Stimulated activated CD8-positive, alpha-beta memory T cell treated with anti-CD3 and anti-CD28 coated beads, Interleukin-12 subunit alpha, Interleukin-12 subunit beta, amount 100 ng/mL, for 4 hours (primary cell): ENCODE measurements around the gene IP6K3.
A peak's percentile ranks its signal among the peaks of the same experiment; 100 is the strongest.

Experiments
- DNase-seq: peaks from one replicate; pipeline ENCODE4 v3.0.0-alpha.2; 2020; ENCODE audit warnings: low read depth

The IP6K3 gene

DNA sequence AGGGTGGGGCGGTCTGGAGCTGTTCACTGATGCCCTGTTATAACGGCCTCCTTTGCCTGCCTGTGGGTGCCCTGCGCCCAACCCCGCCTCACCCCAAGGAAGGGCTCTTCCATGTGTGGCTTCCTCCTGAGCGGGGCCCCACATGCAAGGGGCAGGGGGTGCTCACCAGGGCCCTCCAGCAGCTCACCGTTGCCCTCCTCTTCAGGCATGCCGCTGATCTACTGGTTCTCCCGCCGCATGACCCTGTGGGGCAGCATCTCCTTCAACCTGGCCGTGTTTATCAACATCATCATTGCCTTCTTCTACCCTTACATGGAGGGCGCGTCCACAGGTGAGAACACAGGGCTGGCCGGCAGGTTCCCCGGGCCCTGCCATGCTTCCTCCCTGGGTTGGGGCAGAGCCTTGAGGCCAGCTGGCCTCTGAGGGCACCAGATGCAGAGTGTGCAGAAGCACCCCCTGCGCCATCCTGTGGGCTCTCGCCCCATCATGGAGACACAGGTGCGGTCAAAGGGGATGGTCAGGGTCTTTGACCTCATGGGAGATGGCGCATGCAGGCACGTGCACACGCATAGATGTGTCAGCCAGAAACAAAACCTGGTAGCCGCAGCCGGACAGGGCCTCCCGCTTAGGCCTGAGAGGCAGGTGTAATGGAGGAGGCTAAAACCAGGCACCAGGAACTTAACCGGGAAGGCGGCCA, 58.1 kb downstream of the IP6K3 start:
- no peak for DNase-seq

DNA sequence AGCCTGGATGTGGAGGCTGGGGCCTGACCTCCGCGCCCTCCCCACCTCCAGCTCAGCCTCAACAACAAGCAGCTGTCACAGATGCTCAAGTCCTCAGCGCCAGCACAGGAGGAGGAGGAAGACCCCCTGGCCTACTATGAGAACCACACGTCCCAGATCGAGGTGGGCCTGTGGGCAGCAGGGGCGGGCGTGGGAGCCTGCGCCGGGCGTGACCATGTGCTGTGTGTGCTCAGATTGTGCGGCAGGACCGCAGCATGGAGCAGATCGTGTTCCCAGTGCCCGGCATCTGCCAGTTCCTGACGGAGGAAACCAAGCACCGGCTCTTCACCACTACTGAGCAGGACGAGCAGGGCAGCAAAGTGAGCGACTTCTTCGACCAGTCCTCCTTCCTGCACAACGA, 58.7 kb downstream of the IP6K3 start:
- DNase-seq: no peak

DNA sequence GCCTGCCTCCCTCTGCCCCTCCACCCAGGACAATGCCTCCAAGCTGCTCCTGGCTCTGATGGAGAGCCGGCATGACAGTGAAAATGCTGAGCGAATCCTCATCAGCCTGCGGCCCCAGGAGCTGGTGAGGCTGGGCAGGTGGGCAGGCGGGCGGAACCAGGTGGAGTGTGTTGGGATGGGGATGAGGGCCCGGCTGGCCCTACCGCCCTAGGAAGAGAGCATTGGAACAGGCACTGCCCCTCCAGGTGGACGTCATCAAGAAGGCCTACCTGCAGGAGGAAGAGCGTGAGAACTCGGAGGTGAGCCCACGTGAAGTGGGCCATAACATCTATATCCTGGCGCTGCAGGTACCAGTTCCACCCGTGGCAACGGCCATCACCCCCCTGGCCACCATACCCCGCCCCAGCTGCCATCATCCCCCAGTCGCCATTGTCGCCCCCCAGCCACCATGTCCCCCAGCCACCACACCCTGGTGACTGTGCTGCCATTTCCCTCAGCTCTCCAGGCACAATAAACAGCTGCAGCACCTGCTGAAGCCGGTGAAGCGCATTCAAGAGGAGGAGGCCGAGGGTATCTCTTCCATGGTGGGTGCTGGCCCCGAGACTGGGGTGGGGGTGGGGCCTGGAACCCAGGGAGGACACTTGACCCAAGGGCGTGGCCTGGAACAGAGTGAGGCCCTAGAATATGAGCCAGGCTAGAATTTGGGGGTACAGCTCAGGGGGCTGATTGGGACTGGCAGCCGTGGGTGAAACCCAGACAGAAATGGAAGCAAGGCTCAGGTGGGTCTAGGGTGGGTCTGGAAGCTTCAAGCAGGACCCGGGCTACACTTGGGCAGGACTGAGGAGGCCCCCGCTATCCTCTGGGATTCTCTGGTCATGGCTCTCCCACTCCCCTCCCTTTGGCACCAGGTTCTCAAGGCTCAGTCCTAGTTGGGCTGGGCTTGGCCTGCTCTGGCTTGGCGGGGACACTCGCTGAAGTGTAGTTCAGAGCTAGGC, 59.4 kb downstream of the IP6K3 start:
- no peak for DNase-seq

DNA sequence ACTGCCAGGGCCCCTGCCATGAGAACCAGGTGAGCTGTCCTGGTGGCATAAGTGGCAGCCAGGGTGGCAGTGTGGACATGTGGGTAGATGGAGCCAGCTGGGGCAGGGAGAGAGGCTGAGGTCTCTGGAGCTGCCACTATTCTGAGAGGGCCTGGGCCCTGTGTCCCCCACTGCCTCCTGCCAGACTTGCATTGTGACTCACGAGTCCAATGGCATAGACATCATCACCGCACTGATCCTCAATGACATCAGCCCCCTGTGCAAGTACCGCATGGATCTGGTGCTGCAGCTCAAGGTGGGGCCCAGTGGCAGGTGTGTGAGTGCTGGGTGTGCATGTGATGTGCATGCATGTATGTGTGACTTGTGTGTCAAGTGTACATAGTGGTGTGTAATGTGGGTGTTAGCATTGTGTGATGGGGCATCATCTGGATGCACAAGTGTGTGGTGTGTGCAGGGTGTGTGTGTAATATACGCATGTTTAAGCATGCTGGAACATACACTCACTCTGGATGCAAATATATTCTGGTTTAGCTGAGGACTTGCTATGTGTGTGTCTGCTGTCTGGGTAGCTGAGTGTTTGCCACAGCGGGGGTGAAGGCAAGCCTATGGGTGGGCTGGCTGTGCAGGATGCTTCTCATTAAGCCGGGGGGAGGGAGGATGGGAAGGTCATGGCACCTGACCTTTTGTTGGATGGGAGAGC, 60.3 kb downstream of the IP6K3 start:
- no peak for DNase-seq

DNA sequence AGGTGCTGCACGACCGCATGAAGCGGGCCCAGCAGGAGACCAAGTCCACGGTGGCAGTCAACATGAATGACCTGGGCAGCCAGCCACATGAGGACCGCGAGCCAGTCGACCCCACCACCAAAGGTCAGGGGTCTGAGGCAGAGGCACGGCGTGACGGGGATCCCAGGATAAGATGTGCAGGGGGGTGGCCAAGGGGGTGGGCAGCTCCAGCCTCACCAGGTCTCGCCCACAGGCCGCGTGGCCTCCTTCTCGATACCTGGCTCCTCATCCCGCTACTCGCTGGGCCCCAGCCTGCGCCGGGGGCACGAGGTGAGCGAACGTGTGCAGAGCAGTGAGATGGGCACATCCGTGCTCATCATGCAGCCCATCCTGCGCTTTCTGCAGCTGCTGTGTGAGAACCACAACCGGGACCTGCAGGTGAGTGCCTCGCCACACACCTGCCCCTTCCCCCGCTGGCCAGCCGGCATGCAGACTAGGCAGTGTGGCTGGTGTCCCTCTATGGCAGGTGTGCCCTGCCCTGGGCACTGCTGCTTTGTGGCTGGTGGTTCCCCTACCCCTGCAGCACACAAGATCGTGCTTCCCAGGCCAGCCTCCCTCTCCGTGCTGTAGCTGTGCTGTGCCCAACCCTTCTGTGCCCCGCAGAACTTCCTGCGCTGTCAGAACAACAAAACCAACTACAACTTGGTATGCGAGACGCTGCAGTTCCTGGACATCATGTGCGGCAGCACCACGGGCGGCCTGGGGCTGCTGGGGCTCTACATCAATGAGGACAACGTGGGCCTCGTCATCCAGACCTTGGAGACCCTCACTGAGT, 61.1 kb downstream of the IP6K3 start:
- DNase-seq: no peak

DNA sequence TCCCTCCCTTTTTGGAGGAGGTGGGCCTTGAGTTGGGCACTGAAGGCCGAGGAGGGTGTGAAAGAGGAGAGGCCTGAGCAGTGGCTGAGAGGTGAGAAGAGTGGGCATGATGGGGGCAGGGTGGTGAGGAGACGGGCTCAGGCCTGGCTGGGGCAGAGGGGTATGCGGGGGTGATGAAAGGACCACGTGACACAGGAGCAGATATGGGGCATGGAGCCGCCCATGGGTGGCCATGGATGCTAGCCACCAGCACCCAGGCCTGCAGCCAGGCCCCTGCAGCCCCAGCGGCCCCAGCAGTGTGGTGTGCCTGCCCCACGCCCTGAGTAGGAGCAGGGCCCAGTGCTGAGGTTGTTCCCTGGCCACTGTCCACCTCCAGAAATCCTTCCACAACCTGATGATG, 61.7 kb downstream of the IP6K3 start:
- no peak for DNase-seq

DNA sequence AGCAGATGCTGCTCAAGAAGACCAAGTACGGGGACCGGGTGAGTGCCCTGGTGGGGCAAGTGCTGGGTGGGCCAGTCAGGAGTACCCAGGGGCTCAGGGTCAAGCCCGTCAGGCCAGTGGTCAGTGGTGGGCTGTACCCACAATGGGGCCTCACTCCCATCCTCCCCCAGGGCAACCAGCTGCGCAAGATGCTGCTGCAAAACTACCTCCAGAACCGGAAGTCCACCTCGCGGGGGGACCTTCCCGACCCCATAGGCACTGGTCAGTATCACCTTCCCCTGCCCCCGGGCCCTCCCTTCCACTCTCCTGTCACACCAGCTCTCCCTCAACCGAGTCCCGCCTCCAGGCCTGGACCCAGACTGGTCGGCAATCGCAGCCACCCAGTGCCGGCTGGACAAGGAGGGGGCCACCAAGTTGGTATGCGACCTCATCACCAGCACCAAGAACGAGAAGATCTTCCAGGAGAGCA, 62.2 kb downstream of the IP6K3 start:
- DNase-seq: no peak

DNA sequence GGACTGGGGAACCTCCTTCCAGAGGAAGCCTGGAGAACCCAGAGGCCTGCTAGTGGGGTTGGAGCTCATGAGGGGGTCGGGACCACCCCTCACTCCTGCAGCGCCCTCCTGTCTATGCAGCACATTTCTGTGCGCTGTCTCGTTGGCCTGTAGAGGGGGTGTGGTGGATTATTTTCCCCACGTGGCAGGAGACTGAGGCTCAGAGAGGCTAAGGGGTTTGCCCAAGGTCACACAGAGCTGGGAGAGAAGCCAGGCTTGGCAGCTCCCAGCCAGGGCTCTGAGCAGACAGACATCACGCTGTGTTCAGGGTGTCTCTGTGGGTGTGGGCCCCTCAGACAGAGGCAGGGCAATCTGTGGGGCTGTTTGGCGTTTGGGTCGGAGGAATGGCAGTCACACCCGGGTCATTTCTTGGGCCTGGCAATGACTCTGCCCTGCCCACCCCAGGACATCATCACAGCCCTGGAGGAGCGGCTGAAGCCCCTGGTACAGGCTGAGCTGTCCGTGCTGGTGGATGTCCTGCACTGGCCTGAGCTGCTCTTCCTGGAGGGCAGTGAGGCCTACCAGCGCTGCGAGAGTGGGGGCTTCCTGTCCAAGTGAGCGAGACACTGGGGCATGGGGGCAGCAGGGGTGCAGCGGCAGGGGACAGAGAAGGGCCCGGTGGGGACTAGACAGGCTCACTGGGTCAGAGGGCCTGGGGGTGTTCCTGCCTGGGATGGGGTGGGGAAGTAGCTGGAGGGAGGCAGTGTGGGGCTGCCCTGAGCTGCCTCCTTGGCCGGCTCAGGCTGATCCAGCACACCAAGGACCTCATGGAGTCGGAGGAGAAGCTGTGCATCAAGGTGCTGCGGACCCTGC, 62.9 kb downstream of the IP6K3 start:
- DNase-seq: no peak

DNA sequence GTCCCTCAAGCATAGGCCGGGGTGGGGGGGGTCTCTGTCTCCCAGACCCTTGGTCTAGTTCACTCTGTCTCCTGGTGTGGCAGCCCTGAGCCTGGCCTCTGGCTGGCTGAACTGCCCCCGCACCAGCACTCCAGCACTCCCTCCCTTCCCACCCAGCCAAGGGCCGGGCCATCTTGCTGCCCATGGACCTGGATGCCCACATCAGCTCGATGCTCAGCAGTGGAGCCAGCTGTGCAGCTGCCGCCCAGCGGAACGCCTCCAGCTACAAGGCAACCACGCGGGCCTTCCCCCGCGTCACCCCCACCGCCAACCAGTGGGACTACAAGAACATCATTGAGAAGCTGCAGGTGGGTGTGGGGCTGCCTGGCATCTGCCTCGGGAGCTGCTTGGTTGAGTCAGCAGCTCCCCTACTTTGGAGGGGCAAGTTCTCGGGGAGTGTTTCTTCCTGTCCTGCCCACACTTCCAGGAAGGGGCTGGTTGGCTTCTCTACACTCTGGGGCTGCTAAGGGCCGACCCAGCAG, 63.6 kb downstream of the IP6K3 start:
- DNase-seq: peak; percentile 19

DNA sequence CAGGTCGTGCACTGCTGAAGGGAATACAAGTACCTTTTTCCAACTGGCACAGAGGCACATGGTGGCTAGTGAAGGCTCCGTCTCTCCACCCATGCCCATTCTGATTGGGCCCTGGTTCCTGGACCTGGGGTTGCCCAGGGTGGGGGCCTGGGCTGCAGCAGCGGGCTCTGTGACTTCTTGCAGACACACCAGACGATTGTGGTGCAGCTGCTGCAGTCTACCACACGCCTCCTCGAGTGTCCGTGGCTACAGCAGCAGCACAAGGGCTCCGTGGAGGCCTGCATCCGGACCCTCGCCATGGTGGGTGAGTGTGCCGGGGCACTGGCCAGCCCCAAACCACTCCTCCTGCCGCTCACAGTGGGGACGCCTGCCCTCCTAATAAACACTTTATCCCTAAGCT, 64.4 kb downstream of the IP6K3 start:
- no peak for DNase-seq

DNA sequence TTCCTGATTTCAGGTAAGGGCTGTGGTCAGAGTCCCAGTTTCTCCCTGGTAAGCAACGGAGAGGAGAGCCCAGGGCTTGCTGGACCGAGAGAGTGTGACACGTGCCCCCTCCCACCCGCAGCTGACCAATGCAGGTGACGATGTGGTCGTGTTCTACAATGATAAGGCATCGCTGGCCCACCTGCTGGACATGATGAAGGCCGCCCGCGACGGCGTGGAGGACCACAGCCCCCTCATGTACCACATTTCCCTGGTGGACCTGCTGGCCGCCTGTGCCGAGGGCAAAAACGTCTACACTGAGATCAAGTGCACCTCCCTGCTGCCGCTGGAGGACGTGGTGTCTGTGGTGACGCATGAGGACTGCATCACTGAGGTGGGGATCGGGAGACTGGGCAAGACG, 66.9 kb downstream of the IP6K3 start:
- no peak for DNase-seq

DNA sequence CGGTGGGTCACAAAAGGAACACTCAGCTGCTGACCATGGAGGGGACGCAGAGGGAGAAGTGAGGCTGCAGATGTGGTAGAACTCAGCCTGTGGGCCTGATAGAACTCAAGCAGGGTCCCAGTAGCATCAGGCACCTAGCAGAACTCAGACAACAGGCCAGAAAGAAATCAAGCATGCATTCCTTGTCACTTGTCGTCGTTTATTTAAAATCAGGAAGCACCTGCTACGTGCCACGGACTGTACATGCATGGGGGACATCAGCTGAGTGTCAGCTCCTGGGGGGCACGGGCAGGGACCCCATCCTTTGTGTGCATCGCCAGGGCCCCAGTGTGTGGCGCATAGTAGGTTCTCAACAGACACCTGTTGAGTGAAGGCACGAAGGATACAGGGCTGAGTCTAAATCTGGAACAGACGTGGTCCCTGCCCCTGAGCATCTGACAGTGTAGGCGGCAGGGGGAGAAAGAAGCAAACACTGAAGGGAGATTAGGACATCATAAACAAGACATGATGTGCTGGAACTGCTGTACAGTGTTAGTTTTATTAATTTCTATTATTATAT, 67.7 kb downstream of the IP6K3 start:
- no peak for DNase-seq

DNA sequence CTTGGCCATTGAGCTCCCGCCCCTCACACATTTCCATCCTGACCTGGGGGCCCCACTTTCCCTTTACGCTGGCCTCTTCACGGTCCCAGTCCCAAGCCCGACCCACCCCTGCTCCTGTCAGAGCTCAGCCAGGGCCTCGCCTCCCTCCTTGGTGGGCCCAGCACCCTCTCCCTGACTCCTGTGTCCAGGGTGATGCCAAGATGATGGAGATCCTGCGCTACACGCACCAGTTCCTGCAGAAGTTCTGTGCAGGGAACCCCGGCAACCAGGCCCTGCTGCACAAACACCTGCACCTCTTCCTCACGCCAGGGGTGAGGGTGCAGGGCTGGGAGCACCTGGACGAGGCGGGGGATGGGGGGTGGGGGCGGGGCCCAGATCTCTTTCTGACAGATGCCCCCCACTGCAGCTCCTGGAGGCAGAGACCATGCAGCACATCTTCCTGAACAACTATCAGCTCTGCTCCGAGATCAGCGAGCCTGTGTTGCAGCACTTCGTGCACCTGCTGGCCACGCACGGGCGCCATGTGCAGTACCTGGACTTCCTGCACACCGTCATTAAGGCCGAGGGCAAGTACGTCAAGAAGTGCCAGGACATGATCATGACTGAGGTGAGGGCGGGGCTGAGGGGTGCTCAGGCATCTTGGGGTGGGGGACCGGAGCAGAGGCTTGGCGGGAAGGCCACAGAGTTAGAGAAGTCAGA, 68.3 kb downstream of the IP6K3 start:
- no peak for DNase-seq

DNA sequence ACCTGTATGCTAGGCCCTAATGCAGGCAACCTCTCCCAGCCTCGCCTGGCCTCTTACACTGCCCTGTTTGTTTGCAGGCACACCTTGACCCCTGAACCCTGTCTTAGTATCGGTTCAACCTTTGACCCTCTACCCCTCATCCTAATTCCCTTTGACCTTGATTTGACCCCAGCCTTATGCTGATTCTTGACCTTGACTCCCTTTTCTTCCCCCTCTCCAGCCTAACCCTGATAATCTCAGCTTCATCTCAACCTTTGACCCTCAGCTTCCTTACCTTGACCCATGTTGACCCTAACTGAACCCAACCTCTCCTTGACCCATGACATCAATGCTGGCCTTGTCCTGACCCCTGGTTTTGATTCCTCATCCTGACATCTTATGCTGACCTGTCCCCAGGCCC, 69.0 kb downstream of the IP6K3 start:
- DNase-seq: no peak

DNA sequence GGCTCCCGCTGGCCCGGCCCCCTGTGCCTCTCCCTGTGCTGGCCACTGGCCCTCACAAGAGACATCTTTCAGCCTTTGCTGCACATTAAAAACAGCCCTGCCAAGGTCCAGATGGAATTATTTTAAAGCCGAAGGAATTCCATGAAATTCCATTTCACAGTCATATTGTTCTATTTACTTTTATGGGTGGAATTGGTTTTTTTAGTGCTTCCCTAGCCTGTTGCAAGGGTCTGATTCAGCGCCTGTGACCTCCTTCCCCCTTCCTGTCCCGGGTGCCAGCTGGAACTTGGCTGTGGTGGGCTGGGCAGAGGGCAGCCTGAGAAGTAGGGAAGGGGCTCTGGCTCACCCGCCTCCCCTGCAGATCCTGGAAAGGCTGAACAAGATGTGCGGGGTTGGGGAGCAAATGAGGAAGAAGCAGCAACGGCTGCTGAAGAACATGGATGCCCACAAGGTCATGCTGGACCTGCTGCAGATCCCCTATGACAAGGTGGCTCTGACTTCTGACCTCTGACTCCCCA, 69.5 kb downstream of the IP6K3 start:
- DNase-seq: no peak

DNA sequence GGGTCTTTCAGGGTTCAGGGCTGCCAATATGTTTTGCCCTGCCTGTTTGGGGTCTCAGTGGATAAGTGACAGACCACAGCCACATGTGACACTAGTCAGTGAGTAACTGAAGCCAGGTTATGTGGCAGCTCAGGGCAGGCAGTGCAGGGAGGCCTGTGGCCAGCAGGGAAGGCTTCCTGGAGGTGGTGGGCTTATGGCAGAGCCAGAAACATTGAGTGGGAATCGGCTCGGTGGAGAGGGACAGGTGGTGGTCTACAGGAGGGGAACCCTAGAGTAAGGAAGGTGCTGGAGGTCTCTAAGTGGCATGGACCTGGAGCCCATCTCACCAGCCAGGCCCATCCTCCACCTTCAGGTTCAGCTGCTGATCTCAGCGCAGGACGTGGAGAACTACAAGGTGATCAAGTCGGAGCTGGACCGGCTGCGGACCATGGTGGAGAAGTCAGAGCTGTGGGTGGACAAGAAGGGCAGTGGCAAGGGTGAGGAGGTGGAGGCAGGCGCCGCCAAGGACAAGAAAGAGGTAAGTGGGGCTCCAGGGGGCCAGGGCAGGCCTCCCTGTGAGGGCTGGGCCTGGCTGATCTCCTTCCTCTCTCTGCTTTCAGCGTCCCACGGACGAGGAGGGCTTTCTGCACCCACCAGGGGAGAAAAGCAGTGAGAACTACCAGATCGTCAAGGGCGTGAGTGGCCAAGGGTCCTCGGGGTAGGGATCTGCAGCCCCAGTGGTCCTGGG, 70.1 kb downstream of the IP6K3 start:
- DNase-seq: no peak

DNA sequence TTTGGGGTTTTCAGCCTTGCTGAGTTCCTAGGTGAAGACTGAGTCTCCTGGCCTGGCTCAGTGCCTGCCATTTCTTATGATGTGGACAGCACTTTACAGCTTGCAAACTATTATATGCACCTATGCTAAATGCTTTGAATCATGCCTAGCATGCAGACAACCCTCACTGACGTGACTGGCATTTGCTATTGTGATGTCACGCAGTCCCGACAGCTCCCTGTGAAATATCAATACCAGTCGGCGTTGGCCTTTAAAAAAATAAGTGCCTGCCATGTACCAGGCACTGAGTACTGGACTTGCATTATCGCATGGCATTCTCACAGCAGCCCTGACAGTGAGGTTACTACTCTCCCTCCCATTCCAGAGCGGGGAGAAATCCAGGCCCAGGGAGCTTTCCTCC, 70.7 kb downstream of the IP6K3 start:
- no peak for DNase-seq

DNA sequence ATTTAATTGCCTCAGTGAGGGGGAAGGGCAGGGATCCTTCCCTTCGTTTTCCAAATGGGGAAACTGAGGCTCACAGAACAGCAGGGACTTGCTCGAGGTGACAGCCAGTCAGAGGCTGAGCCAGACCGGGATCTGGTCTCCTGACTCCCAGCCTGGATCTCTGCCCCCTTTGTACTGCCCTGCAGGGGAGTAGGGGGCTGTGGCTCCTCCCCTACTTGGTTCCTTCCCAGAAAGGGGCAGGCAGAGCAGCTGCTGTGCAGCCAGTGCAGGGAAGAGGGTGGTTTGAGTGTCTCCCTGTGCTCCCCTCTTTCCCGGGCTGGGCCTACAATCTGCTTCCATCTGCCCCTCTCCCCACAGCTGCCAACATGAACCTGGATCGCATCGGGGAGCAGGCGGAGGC, 72.9 kb downstream of the IP6K3 start:
- DNase-seq: no peak

DNA sequence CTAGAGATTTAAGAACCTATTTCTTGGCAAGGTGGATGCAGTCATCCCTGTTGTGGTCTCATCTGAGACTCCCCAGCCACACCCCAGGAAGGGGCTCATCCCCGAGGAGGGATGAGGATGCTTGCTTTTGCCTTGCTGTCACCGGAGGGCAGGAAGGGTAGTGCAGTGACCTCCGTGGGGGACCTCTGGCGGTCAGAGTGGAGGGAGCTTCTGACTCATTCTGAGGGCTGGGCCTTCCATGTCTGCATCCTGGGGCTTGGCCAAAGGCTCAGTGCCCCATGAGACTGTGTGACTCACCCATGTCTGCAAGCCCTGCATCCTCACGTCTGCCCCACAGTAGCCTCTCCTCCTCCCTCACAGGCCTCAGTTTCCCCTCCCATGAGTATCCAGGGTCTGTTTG, 73.9 kb downstream of the IP6K3 start:
- DNase-seq: no peak
